SK-MEL-5 (cell line): ENCODE data around the gene ARHGAP8. TPM values are rescaled to one million over a fixed set of nuclear protein-coding genes. Genes with fewer than 3 reads are reported as not detected.

Experiments used
- DNase-seq: peaks from one replicate; pipeline ENCODE4 v3.0.0-alpha.2; 2016; ENCODE audit warnings: low read depth, low spot score
- in situ Hi-C: cut with HindIII; loops from 2 replicates; pipeline ENCODE4 v1.10.0; 2016; ENCODE audit warnings: low sequenced_read_pairs, high pct_unique_total_duplicates, low pct_unique_long_range_greater_than_20kb
- total RNA-seq: library from RNA; depleted of rRNA; stranded (reverse); fragments of >200 nt; shearing (Covaris generic); gene quantifications from 2 replicates; pipeline ENCODE4 v1.2.3, GENCODE V29; 2014

ARHGAP8 gene
- total RNA-seq, 1 experiment from 2014 or later = 0.87 TPM

GRCh38 chr22:44880610-44881290 lies 128.4 kb downstream of the ARHGAP8 start:
- DNase-seq = no peak
- in situ Hi-C loops = no loop called here

GRCh38 chr22:44881624-44882023 lies 129.2 kb downstream of the ARHGAP8 start:
- DNase-seq = no peak
- in situ Hi-C loops = no loop called here

GRCh38 chr22:44882226-44882905 lies 130.0 kb downstream of the ARHGAP8 start:
- in situ Hi-C loops = no loop called here
- DNase-seq = no peak

- in situ Hi-C loops = no loop called here
- no peak for DNase-seq
Observed at GRCh38 chr22:44883011-44883421, 130.6 kb downstream of the ARHGAP8 start.

GRCh38 chr22:44884562-44884961 lies 132.2 kb downstream of the ARHGAP8 start:
- DNase-seq = no peak
- in situ Hi-C loops = no loop called here

GRCh38 chr22:44884968-44885805 lies 132.8 kb downstream of the ARHGAP8 start:
- DNase-seq = no peak
- in situ Hi-C loops = no loop called here

- no peak for DNase-seq
- in situ Hi-C loops = no loop called here
Observed at GRCh38 chr22:44885806-44886360, 133.5 kb downstream of the ARHGAP8 start.

- DNase-seq = no peak
- in situ Hi-C loops = no loop called here
Observed at GRCh38 chr22:44887941-44888366, 135.6 kb downstream of the ARHGAP8 start.

GRCh38 chr22:44888491-44889254 lies 136.3 kb downstream of the ARHGAP8 start:
- in situ Hi-C loops = no loop called here
- DNase-seq = no peak

- in situ Hi-C loops = no loop called here
Observed at GRCh38 chr22:44889255-44889878, 137.0 kb downstream of the ARHGAP8 start.

GRCh38 chr22:44890416-44891292 lies 138.3 kb downstream of the ARHGAP8 start:
- no peak for DNase-seq
- in situ Hi-C loops = no loop called here

More at GRCh38 chr22:44889255-44889878, 137.0 kb downstream of the ARHGAP8 start:
- DNase-seq = peak; percentile 25

GRCh38 chr22:44891293-44891747 lies 138.9 kb downstream of the ARHGAP8 start:
- in situ Hi-C loops = no loop called here

GRCh38 chr22:44891791-44892190 lies 139.4 kb downstream of the ARHGAP8 start:
- DNase-seq = no peak
- in situ Hi-C loops = no loop called here

More at GRCh38 chr22:44891293-44891747, 138.9 kb downstream of the ARHGAP8 start:
- no peak for DNase-seq

GRCh38 chr22:44892243-44892642 lies 139.9 kb downstream of the ARHGAP8 start:
- no peak for DNase-seq
- in situ Hi-C loops = no loop called here

GRCh38 chr22:44892803-44893730 lies 140.7 kb downstream of the ARHGAP8 start:
- in situ Hi-C loops = no loop called here
- no peak for DNase-seq
